ENCODE results near the gene TCIRG1. TPM values are rescaled to one million over a fixed set of nuclear protein-coding genes. Genes with fewer than 3 reads are reported as not detected.

TCIRG1 gene
- total RNA-seq, 1 donor from 2014 or later, result 47.2 TPM

GRCh38 chr11:68032997-68033707, 5.7 kb upstream of the TCIRG1 start:
- H3K9me3 Mint-ChIP-seq (ENCODE audit: unreplicated experiment), result peaks cover 4% of the 10 kb centered on the region
- DNase-seq, result peak; percentile 14
- no peak for TF ChIP-seq CTCF (IDR thresholded peaks at IDR 0.05; ENCODE audit: partially characterized antibody, unreplicated experiment)
- H3K4me3 Mint-ChIP-seq (ENCODE audit: unreplicated experiment), result no peak overlapping the region
- H3K27ac Mint-ChIP-seq (ENCODE audit: unreplicated experiment), result no peak overlapping the region
- peaks cover 7% of the 10 kb centered on the region for H3K4me1 Mint-ChIP-seq (ENCODE audit: low read depth, unreplicated experiment)
- H3K36me3 Mint-ChIP-seq (ENCODE audit: unreplicated experiment), result no peaks in the 10 kb centered on the region
- H3K27me3 Mint-ChIP-seq (ENCODE audit: unreplicated experiment), result peaks cover 9% of the 10 kb centered on the region

GRCh38 chr11:68033708-68034045, 5.1 kb upstream of the TCIRG1 start:
- no peak overlapping the region for H3K27ac Mint-ChIP-seq (ENCODE audit: unreplicated experiment)
- TF ChIP-seq CTCF (IDR thresholded peaks at IDR 0.05; ENCODE audit: partially characterized antibody, unreplicated experiment), result no peak
- H3K27me3 Mint-ChIP-seq (ENCODE audit: unreplicated experiment), result peaks cover 9% of the 10 kb centered on the region
- H3K9me3 Mint-ChIP-seq (ENCODE audit: unreplicated experiment), result peaks cover 4% of the 10 kb centered on the region
- no peak for DNase-seq
- H3K36me3 Mint-ChIP-seq (ENCODE audit: unreplicated experiment), result no peaks in the 10 kb centered on the region
- no peak overlapping the region for H3K4me3 Mint-ChIP-seq (ENCODE audit: unreplicated experiment)
- peaks cover 7% of the 10 kb centered on the region for H3K4me1 Mint-ChIP-seq (ENCODE audit: low read depth, unreplicated experiment)

- peaks cover 6% of the 10 kb centered on the region for H3K4me1 Mint-ChIP-seq (ENCODE audit: low read depth, unreplicated experiment)
- no peak overlapping the region for H3K27ac Mint-ChIP-seq (ENCODE audit: unreplicated experiment)
- H3K36me3 Mint-ChIP-seq (ENCODE audit: unreplicated experiment), result no peaks in the 10 kb centered on the region
- DNase-seq, result peak; percentile 14
- no peak for TF ChIP-seq CTCF (IDR thresholded peaks at IDR 0.05; ENCODE audit: partially characterized antibody, unreplicated experiment)
- peaks cover 4% of the 10 kb centered on the region for H3K27me3 Mint-ChIP-seq (ENCODE audit: unreplicated experiment)
- H3K9me3 Mint-ChIP-seq (ENCODE audit: unreplicated experiment), result peaks cover 2% of the 10 kb centered on the region
- no peak overlapping the region for H3K4me3 Mint-ChIP-seq (ENCODE audit: unreplicated experiment)
Measured at GRCh38 chr11:68035266-68035876, 3.5 kb upstream of the TCIRG1 start.

GRCh38 chr11:68036141-68036716, 2.6 kb upstream of the TCIRG1 start:
- Mint-ChIP-seq H3K4me1 (ENCODE audit: low read depth, unreplicated experiment) (peaks cover 6% of the 10 kb centered on the region), H3K36me3 (ENCODE audit: unreplicated experiment) (no peaks in the 10 kb centered on the region), H3K27ac (ENCODE audit: unreplicated experiment) (no peak overlapping the region), H3K27me3 (ENCODE audit: unreplicated experiment) (peaks cover 4% of the 10 kb centered on the region), H3K4me3 (ENCODE audit: unreplicated experiment) (no peak overlapping the region), H3K9me3 (ENCODE audit: unreplicated experiment) (peaks cover 2% of the 10 kb centered on the region)
- peak; percentile 11 for DNase-seq
- TF ChIP-seq CTCF (IDR thresholded peaks at IDR 0.05; ENCODE audit: partially characterized antibody, unreplicated experiment), result no peak

GRCh38 chr11:68036717-68037239, 2.0 kb upstream of the TCIRG1 start:
- no peak for TF ChIP-seq CTCF (IDR thresholded peaks at IDR 0.05; ENCODE audit: partially characterized antibody, unreplicated experiment)
- DNase-seq, result peak; percentile 14
- Mint-ChIP-seq H3K27ac (ENCODE audit: unreplicated experiment) (peak overlapping the region; percentile 22), H3K27me3 (ENCODE audit: unreplicated experiment) (peaks cover 3% of the 10 kb centered on the region), H3K4me1 (ENCODE audit: low read depth, unreplicated experiment) (peaks cover 3% of the 10 kb centered on the region), H3K4me3 (ENCODE audit: unreplicated experiment) (no peak overlapping the region), H3K36me3 (ENCODE audit: unreplicated experiment) (no peaks in the 10 kb centered on the region), H3K9me3 (ENCODE audit: unreplicated experiment) (peaks cover under 1% of the 10 kb centered on the region)

All from glutamatergic neuron (in vitro differentiated cells).